ENCODE measurements around the gene USP46. TPM values are rescaled to one million over a fixed set of nuclear protein-coding genes. Genes with fewer than 3 reads are reported as not detected.

USP46 gene
- total and polyA plus RNA-seq, 2 of the 13 experiments (the other 11 are each of a cell fraction or from before 2014, with no cell fraction given), result 4.7 to 17.4 TPM

DNA sequence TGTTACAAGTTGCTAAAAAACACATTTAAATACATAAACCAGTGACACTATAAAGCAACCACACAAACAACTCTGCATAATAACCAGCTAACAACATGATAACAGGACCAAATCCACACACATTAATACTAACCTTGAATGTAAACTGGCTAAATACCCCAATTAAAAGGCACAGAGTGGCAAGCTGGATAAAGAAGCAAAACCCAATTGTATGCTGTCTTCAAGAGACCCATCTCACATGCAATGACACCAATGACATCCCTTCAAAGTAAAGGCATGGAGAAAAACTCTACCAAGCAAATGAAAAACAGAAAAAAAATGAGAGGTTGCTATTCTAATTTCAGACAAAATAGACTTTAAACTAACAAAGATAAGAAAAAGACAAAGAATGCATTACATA is 34.4 kb upstream of the USP46 start:
- BruUV-seq (replicated peaks), result no TSS peak
- no peak overlapping the region for H3K4me2 ChIP-seq (ENCODE audit: low read depth, low read length)
- H4K20me1 ChIP-seq (ENCODE audit: insufficient read depth, low read length), result no peaks in the 10 kb centered on the region
- 0 out of 2 replicates have a peak, but pooled peaks cover 6% of the 10 kb centered on the region for H3K4me1 ChIP-seq (ENCODE audit: insufficient read depth, low read length)
- DNase-seq (ENCODE audit: low spot score) (no peak), FAIRE-seq (no peak), ATAC-seq (no peak)
- intact Hi-C loops (cut with micrococcal nuclease; ENCODE audit: unreplicated experiment) (no loop called here), in situ Hi-C loops (cut with HindIII; ENCODE audit: extremely low pct_ligation_motif_present, low pct_unique_long_range_greater_than_20kb) (no loop called here)
- H3K27me3 ChIP-seq (ENCODE audit: control insufficient read depth in 1 of 2, insufficient read depth in 2 of 2, low read length in 2 of 2), result no peaks in the 10 kb centered on the region
- ChIA-PET POLR2A (no interaction called here), CTCF (ENCODE audit: low intra/inter-chr PET ratio, low total read pairs) (no interaction called here)
- H3K27ac ChIP-seq (ENCODE audit: extremely low read length, insufficient read depth, low read length), result no peak overlapping the region
- H3K4me3 ChIP-seq (replicated peaks in 1 of 3; ENCODE audit: insufficient read depth in 1 of 3, low read depth in 2 of 3, low read length in 3 of 3), result no peak overlapping the region
- TF ChIP-seq, protein P1, sequence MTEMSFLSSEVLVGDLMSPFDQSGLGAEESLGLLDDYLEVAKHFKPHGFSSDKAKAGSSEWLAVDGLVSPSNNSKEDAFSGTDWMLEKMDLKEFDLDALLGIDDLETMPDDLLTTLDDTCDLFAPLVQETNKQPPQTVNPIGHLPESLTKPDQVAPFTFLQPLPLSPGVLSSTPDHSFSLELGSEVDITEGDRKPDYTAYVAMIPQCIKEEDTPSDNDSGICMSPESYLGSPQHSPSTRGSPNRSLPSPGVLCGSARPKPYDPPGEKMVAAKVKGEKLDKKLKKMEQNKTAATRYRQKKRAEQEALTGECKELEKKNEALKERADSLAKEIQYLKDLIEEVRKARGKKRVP (CRISPR knock-in tag; IDR thresholded peaks at IDR 0.05), result no peak
- TF ChIP-seq, protein P2, sequence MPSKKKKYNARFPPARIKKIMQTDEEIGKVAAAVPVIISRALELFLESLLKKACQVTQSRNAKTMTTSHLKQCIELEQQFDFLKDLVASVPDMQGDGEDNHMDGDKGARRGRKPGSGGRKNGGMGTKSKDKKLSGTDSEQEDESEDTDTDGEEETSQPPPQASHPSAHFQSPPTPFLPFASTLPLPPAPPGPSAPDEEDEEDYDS (CRISPR knock-in tag; IDR thresholded peaks at IDR 0.05), result no peak
- TF ChIP-seq IKZF4 (CRISPR knock-in tag; IDR thresholded peaks at IDR 0.05; ENCODE audit: borderline replicate concordance, low read depth, not compliant biosample characterization) (no peak), SOX5 (CRISPR knock-in tag; IDR thresholded peaks at IDR 0.05; ENCODE audit: borderline replicate concordance) (no peak), ZSCAN5A (CRISPR knock-in tag; IDR thresholded peaks at IDR 0.05; ENCODE audit: borderline replicate concordance) (no peak), HOXA7 (CRISPR knock-in tag; IDR thresholded peaks at IDR 0.05) (no peak), HMG20A (CRISPR knock-in tag; IDR thresholded peaks at IDR 0.05; ENCODE audit: borderline replicate concordance) (no peak), PHF21A (CRISPR knock-in tag; IDR thresholded peaks at IDR 0.05) (no peak), SETDB1 (CRISPR knock-in tag; IDR thresholded peaks at IDR 0.05; ENCODE audit: borderline replicate concordance) (no peak), MIER3 (CRISPR knock-in tag; IDR thresholded peaks at IDR 0.05; ENCODE audit: borderline replicate concordance) (no peak), SRF (IDR thresholded peaks at IDR 0.05; ENCODE audit: low read depth, low read length) (no peak), SMAD9 (CRISPR knock-in tag; IDR thresholded peaks at IDR 0.05) (no peak), NCOA1 (CRISPR knock-in tag; IDR thresholded peaks at IDR 0.05) (no peak), ZNF432 (CRISPR knock-in tag; IDR thresholded peaks at IDR 0.05; ENCODE audit: borderline replicate concordance) (no peak), ZSCAN21 (CRISPR knock-in tag; IDR thresholded peaks at IDR 0.05; ENCODE audit: borderline replicate concordance) (no peak)
- H3K36me3 ChIP-seq (replicated peaks in 1 of 2; ENCODE audit: control insufficient read depth in 1 of 2, insufficient read depth in 2 of 2, low read length in 2 of 2), result no peaks in the 10 kb centered on the region
- no peak overlapping the region for H3K9ac ChIP-seq (ENCODE audit: insufficient read depth, low read depth, low read length)
- H3K9me3 ChIP-seq (ENCODE audit: low read length), result 0 out of 2 replicates have a peak, but pooled peaks cover 6% of the 10 kb centered on the region
- H3K79me2 ChIP-seq (ENCODE audit: insufficient read depth, low read length), result no peaks in the 10 kb centered on the region
- no peak overlapping the region for H2AFZ ChIP-seq (ENCODE audit: low read length)

All from HepG2 (cell line).